GM12878 (cell line): Measurements from ENCODE around the gene GLT1D1. TPM values are rescaled to one million over a fixed set of nuclear protein-coding genes. Genes with fewer than 3 reads are reported as not detected.

Experiments used
- ATAC-seq: fragments of 200-7000 bp; cut with Tn5 transposase; 3 replicates; pipeline ENCODE4 v1.9.1; 2020; ENCODE audit warnings: mild to moderate bottlenecking, moderate library complexity
- BruUV-seq: library from RNA; stranded (reverse); fragments of 400-500 nt; replicated peaks from 2 replicates; lab custom pipeline; 2021; lab: Mats Ljungman, UMichigan
- CTCF ChIA-PET: fragments of 300-600 bp; sonication (Branson Sonifier 250); formaldehyde crosslinking; extraction: SDS; loops from one replicate; lab custom pipeline; 2021; ENCODE audit warnings: inconsistent platforms; lab: Yijun Ruan, JAX
- POLR2A ChIA-PET: fragments of 350-600 bp; formaldehyde crosslinking; extraction: SDS; loops from one replicate; lab custom pipeline; 2021; ENCODE audit warnings: inconsistent platforms; lab: Charles Lee
- RAD21 ChIA-PET: fragments of 300-600 bp; sonication (Branson Sonifier 250); formaldehyde crosslinking; loops from one replicate; lab custom pipeline; 2023; ENCODE audit warnings: antibody characterized with exemption; ENCODE audit not compliant: unreplicated experiment; lab: Charles Lee
- SMC1A ChIA-PET: fragments of 300-600 bp; sonication (Branson Sonifier 250); formaldehyde crosslinking; loops from one replicate; lab custom pipeline; 2023; ENCODE audit not compliant: unreplicated experiment, uncharacterized antibody; lab: Charles Lee
- DNase-seq: peaks from one replicate; pipeline ENCODE4 v3.0.0-alpha.2; 2011; ENCODE audit warnings: low read depth, low spot score
- FAIRE-seq: peaks from 3 replicates; lab custom pipeline; 2011; peaks lifted over from hg19 to GRCh38; lab: Jason Lieb, UNC
- H2AFZ ChIP-seq: 2 replicates; pipeline ENCODE4 v1.6.0; 2011; ENCODE audit warnings: low read depth, low read length, control low read depth; ENCODE audit not compliant: control insufficient read depth
- H3K27ac ChIP-seq: 2 replicates; pipeline ENCODE4 v1.5.1; 2011; ENCODE audit warnings: control low read depth; ENCODE audit not compliant: control insufficient read depth, insufficient read depth
- H3K27me3 ChIP-seq, 2 experiments: replicated peaks in 1 of 2; 2 replicates each; pipeline versions ENCODE4 v1.6.0 to v1.6.1; 2011; ENCODE audit warnings: low read length in 1 of 2; ENCODE audit not compliant: control insufficient read depth in 2 of 2, insufficient read depth in 2 of 2
- H3K36me3 ChIP-seq, 2 experiments: 2 replicates each; pipeline ENCODE4 v1.5.1; 2011; ENCODE audit warnings: low read length in 1 of 2; ENCODE audit not compliant: control insufficient read depth in 2 of 2, insufficient read depth in 2 of 2
- H3K4me1 ChIP-seq: 2 replicates; pipeline ENCODE4 v1.6.1; 2011; ENCODE audit warnings: mild to moderate bottlenecking, low read length, moderate library complexity, mixed read lengths; ENCODE audit not compliant: control insufficient read depth, insufficient read depth
- H3K4me2 ChIP-seq: 2 replicates; pipeline ENCODE4 v1.6.0; 2011; ENCODE audit warnings: control low read depth; ENCODE audit not compliant: control insufficient read depth, insufficient read depth
- H3K4me3 ChIP-seq: fragments of 200-600 bp; sonication (generic); 2 replicates; pipeline ENCODE4 v1.5.1; 2016
- H3K79me2 ChIP-seq: 2 replicates; pipeline ENCODE4 v1.6.0; 2011; ENCODE audit warnings: low read length; ENCODE audit not compliant: control insufficient read depth, insufficient read depth
- H3K9ac ChIP-seq: 2 replicates; pipeline ENCODE4 v1.8.0; 2011; ENCODE audit warnings: low read length, control low read depth, mixed read lengths; ENCODE audit not compliant: control insufficient read depth, insufficient read depth
- H3K9me3 ChIP-seq: replicated peaks from 3 replicates; pipeline ENCODE4 v1.5.1; 2011; ENCODE audit warnings: mild to moderate bottlenecking, low read length; ENCODE audit not compliant: control insufficient read depth, insufficient read depth
- H4K20me1 ChIP-seq: 2 replicates; pipeline ENCODE4 v1.6.0; 2011; ENCODE audit not compliant: control insufficient read depth, insufficient read depth
- ZNF274 ChIP-seq: IDR thresholded peaks from one replicate; pipeline ENCODE4 v1.8.0; 2011; ENCODE audit not compliant: insufficient read length, insufficient read depth
- WGBS: methylation state at CpG from one replicate; pipeline ENCODE4 v1.1.6; 2016; ENCODE audit warnings: low lambda C conversion rate; ENCODE audit not compliant: insufficient replicate concordance, insufficient coverage; ENCODE audit errors: missing lambda C conversion rate; 5-methylcytosine and 5-hydroxymethylcytosine counted together
- in situ Hi-C: fragments of 300-500 bp; cut with MboI; formaldehyde crosslinking; loops from 9 replicates; pipeline ENCODE4 v1.14.3; 2018; ENCODE audit warnings: mixed read lengths
- intact Hi-C: fragments of 100-400 bp; cut with micrococcal nuclease; formaldehyde crosslinking; loops from one replicate; pipeline ENCODE4 v1.14.2; 2022; ENCODE audit not compliant: unreplicated experiment
- polyA plus RNA-seq, 11 experiments: library from polyadenylated mRNA; depleted of rRNA in 4 of 11; unstranded in 6 of 11; stranded (reverse) in 5 of 11; fragments of >200 nt; fragmentation: Nextera tagmentation in 4 of 11; fragmentation: Illumina TruSeq in 1 of 11; extraction: Ambion mirVana in 4 of 11; extraction: Trizol in 1 of 11; gene quantifications; 1 replicate in 1 of 11; 2 replicates in 10 of 11; pipeline versions ENCODE4 v1.2.1 to v1.2.3, GENCODE V29; 2011 to 2016; ENCODE audit warnings: inconsistent platforms in 2 of 11, missing spikeins in 2 of 11, low read depth in 1 of 11
- total RNA-seq, 4 experiments: library from RNA; depleted of rRNA in 3 of 4; stranded (reverse); fragments of >200 nt in 3 of 4; fragmentation: Illumina TruSeq in 1 of 4; extraction: Trizol in 1 of 4; gene quantifications; 2 replicates each; pipeline versions ENCODE4 v1.2.1 to v1.2.3, GENCODE V29; 2013 to 2021
- TF ChIP-seq, protein P1 (sequence below): IDR thresholded peaks from 2 replicates; pipeline ENCODE4 v1.6.1; 2012; ENCODE audit warnings: improper control_type of control experiment, low read depth, low read length; ENCODE audit not compliant: insufficient replicate concordance

The GLT1D1 gene
- total and polyA plus RNA-seq, 10 of the 15 experiments (the other 5 are each of a cell fraction or from before 2014, with no cell fraction given) = 0.42 to 62.8 (median 3.0) TPM

DNA sequence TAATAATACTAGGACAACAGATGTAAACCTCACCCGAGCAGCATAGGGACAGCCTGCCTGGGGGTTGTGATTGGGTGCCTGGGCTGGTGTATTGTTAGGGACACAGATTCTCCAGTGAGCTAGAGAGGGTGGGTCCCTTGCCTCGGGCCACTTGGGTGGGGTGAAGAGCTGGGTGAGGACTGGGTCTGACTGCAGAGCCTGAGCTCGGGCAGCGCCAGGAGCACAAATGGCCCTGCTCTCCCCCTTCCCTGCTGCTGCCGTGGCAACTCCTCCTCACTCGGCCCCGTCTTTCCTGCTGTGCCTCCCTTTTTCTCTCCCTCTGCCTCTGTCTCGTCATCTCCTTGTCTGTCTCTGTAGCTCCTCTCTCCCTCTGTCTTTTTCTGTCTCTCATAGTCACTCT, 115.4 kb downstream of the GLT1D1 start:
- Histone ChIP-seq H3K4me2 (no peak overlapping the region), H3K27ac (no peak overlapping the region), H3K36me3 (peaks cover 0 to 2% of the 10 kb centered on the region in 2 experiments; a peak in 2 of 4 replicates), H3K4me3 (no peak overlapping the region), H3K4me1 (peaks cover 5% of the 10 kb centered on the region; the same call in 1 of the 2 replicates), H2AFZ (no peak overlapping the region), H4K20me1 (no peaks in the 10 kb centered on the region)
- ChIA-PET RAD21 (interaction anchor here (0.6 to 2.0 kb wide), 14 partner anchors 15 to 942 kb away, joined by 3 to 9 read pairs (median 4); partner anchors contain the start of gene SLC15A4), POLR2A (interaction anchor here (0.6 to 1.8 kb wide), 3 partner anchors 59 to 170 kb away, joined by 4 to 6 read pairs (median 4); no protein-coding TSS in a partner anchor)
- no peak for DNase-seq
- no peak for FAIRE-seq
- intact Hi-C loops = loop anchor here (2.0 to 5.0 kb wide), 2 partner anchors 186 to 942 kb away; no protein-coding TSS in a partner anchor
- in situ Hi-C loops = no loop called here
- no TSS peak for BruUV-seq
- TF ChIP-seq, protein P1, sequence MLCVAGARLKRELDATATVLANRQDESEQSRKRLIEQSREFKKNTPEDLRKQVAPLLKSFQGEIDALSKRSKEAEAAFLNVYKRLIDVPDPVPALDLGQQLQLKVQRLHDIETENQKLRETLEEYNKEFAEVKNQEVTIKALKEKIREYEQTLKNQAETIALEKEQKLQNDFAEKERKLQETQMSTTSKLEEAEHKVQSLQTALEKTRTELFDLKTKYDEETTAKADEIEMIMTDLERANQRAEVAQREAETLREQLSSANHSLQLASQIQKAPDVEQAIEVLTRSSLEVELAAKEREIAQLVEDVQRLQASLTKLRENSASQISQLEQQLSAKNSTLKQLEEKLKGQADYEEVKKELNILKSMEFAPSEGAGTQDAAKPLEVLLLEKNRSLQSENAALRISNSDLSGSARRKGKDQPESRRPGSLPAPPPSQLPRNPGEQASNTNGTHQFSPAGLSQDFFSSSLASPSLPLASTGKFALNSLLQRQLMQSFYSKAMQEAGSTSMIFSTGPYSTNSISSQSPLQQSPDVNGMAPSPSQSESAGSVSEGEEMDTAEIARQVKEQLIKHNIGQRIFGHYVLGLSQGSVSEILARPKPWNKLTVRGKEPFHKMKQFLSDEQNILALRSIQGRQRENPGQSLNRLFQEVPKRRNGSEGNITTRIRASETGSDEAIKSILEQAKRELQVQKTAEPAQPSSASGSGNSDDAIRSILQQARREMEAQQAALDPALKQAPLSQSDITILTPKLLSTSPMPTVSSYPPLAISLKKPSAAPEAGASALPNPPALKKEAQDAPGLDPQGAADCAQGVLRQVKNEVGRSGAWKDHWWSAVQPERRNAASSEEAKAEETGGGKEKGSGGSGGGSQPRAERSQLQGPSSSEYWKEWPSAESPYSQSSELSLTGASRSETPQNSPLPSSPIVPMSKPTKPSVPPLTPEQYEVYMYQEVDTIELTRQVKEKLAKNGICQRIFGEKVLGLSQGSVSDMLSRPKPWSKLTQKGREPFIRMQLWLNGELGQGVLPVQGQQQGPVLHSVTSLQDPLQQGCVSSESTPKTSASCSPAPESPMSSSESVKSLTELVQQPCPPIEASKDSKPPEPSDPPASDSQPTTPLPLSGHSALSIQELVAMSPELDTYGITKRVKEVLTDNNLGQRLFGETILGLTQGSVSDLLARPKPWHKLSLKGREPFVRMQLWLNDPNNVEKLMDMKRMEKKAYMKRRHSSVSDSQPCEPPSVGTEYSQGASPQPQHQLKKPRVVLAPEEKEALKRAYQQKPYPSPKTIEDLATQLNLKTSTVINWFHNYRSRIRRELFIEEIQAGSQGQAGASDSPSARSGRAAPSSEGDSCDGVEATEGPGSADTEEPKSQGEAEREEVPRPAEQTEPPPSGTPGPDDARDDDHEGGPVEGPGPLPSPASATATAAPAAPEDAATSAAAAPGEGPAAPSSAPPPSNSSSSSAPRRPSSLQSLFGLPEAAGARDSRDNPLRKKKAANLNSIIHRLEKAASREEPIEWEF = no peak
- TF ChIP-seq ZNF274 = no peak
- TF ChIP-seq, all 136 proteins: peak for 0
- 56% methylated on average over 8 of the region's 8 CpGs for WGBS
- H3K79me2 ChIP-seq = no peaks in the 10 kb centered on the region
- ChIA-PET CTCF (interaction anchor here (0.5 to 2.8 kb wide), 18 partner anchors 15 to 1063 kb away, joined by 3 to 12 read pairs (median 4); no protein-coding TSS in a partner anchor), SMC1A (interaction anchor here (0.6 to 2.3 kb wide), 14 partner anchors 12 to 1046 kb away, joined by 3 to 9 read pairs (median 4); no protein-coding TSS in a partner anchor)
- ATAC-seq = no peak
- H3K9me3 ChIP-seq = no peaks in the 10 kb centered on the region; the same call in 2 of the 3 replicates
- H3K27me3 ChIP-seq = no peaks in the 10 kb centered on the region
- no peak overlapping the region for H3K9ac ChIP-seq
